GM13976 (cell line): ENCODE measurements around the gene TRIM50.

Source experiments
- DNase-seq: peaks from one replicate; pipeline ENCODE4 v3.0.0; 2012; ENCODE audit warnings: low spot score
- CTCF ChIP-seq: IDR thresholded peaks from 2 replicates; pipeline ENCODE4 v1.5.1; 2012; ENCODE audit warnings: borderline replicate concordance, mild to moderate bottlenecking; ENCODE audit not compliant: insufficient read depth; ENCODE audit errors: extremely low read depth, missing control alignments, control extremely low read depth
- in situ Hi-C: fragments of 300-500 bp; cut with MboI; formaldehyde crosslinking; loops from one replicate; pipeline ENCODE4 v1.12.0; 2022; ENCODE audit warnings: low sequenced_read_pairs, mixed read lengths, inconsistent platforms; ENCODE audit not compliant: unreplicated experiment

TRIM50 gene

GRCh38 chr7:73358590-73359275, 30.9 kb upstream of the TRIM50 start:
- no peak for TF ChIP-seq CTCF
- in situ Hi-C loops = no loop called here

GRCh38 chr7:73356159-73356558, 28.3 kb upstream of the TRIM50 start:
- in situ Hi-C loops = no loop called here
- DNase-seq = no peak
- TF ChIP-seq CTCF = no peak

More at GRCh38 chr7:73358590-73359275, 30.9 kb upstream of the TRIM50 start:
- DNase-seq = peak; percentile 12

GRCh38 chr7:73354821-73355220, 26.9 kb upstream of the TRIM50 start:
- in situ Hi-C loops = no loop called here
- no peak for DNase-seq
- no peak for TF ChIP-seq CTCF

- DNase-seq = peak; percentile 21
- in situ Hi-C loops = no loop called here
- TF ChIP-seq CTCF = no peak
Observed at GRCh38 chr7:73354196-73354595, 26.3 kb upstream of the TRIM50 start.

GRCh38 chr7:73353243-73353642, 25.4 kb upstream of the TRIM50 start:
- TF ChIP-seq CTCF = no peak
- no peak for DNase-seq
- in situ Hi-C loops = no loop called here

- DNase-seq = no peak
- in situ Hi-C loops = no loop called here
- TF ChIP-seq CTCF = no peak
Observed at GRCh38 chr7:73352784-73353183, 24.9 kb upstream of the TRIM50 start.
